OCI-LY1 (cell line): ENCODE data around the gene NFU1.

Source experiments
- EZH2 ChIP-seq: fragments of 200-600 bp; sonication (generic), shearing (Covaris generic); IDR thresholded peaks from 2 replicates; pipeline ENCODE4 v1.8.0; 2017; ENCODE audit warnings: borderline replicate concordance, mixed run types, mild to moderate bottlenecking, antibody characterized with exemption, low read length, moderate library complexity, mixed read lengths
- TF ChIP-seq, protein P1 (sequence below): fragments of 200-600 bp; sonication (generic), shearing (Covaris generic); IDR thresholded peaks from 2 replicates; pipeline ENCODE4 v1.5.1; 2017; ENCODE audit warnings: mild to moderate bottlenecking, antibody characterized with exemption, low read length, moderate library complexity, mixed read lengths

DNA sequence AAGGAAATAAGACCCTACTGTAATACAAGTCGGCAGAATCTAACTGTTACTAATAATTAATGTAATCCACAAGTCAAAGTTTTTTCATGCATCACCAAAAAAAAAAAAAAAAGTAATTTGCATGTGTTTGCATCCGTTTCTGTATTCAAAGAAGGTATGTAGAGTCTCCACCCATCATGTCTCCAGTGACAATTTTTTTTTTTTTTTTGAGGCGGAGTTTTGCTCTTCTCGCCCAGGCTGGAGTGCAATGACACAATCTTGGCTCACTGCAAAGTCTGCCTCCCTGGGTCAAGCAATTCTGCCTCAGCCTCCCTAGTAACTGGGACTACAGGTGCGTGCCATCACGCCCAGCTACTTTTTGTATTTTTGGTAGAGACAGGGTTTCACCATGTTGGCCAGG is 24.2 kb upstream of the NFU1 start:
- TF ChIP-seq, protein P1, sequence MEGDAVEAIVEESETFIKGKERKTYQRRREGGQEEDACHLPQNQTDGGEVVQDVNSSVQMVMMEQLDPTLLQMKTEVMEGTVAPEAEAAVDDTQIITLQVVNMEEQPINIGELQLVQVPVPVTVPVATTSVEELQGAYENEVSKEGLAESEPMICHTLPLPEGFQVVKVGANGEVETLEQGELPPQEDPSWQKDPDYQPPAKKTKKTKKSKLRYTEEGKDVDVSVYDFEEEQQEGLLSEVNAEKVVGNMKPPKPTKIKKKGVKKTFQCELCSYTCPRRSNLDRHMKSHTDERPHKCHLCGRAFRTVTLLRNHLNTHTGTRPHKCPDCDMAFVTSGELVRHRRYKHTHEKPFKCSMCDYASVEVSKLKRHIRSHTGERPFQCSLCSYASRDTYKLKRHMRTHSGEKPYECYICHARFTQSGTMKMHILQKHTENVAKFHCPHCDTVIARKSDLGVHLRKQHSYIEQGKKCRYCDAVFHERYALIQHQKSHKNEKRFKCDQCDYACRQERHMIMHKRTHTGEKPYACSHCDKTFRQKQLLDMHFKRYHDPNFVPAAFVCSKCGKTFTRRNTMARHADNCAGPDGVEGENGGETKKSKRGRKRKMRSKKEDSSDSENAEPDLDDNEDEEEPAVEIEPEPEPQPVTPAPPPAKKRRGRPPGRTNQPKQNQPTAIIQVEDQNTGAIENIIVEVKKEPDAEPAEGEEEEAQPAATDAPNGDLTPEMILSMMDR: no peak
- TF ChIP-seq EZH2: no peak
